ENCODE results near the gene CKMT2. TPM values are rescaled to one million over a fixed set of nuclear protein-coding genes. Genes with fewer than 3 reads are reported as not detected.

Gene CKMT2
- total and polyA plus RNA-seq, 2 donors (not counting 1 experiment from before 2014, with no cell fraction given), result 1.9 to 19.3 TPM

- DNase-seq (ENCODE audit: low read depth in 2 of 2), result no peak
- Histone ChIP-seq H4K20me1 (ENCODE audit: control insufficient read depth, extremely low read depth, insufficient read depth, low read length) (no peaks in the 10 kb centered on the region), H3K27me3 (ENCODE audit: control insufficient read depth, insufficient read depth, low read length) (no peaks in the 10 kb centered on the region), H3K4me3 (replicated peaks in 1 of 4; ENCODE audit: control extremely low read depth in 1 of 4, insufficient read depth in 1 of 4, low read depth in 3 of 4, low read length in 4 of 4) (no peak overlapping the region), H2AFZ (ENCODE audit: low read length) (no peak overlapping the region), H3K27ac (ENCODE audit: insufficient read depth, low read length) (no peak overlapping the region), H3K4me1 (ENCODE audit: control insufficient read depth, extremely low read depth, insufficient read depth, low read length) (no peaks in the 10 kb centered on the region), H3K79me2 (ENCODE audit: control insufficient read depth, insufficient read depth, low read length) (no peaks in the 10 kb centered on the region), H3K4me2 (ENCODE audit: extremely low read depth, insufficient read depth, low read length) (no peak overlapping the region), H3K9ac (ENCODE audit: insufficient read depth, low read length) (no peak overlapping the region), H3K9me3 (ENCODE audit: control insufficient read depth, insufficient read depth, low read depth, low read length) (no peaks in the 10 kb centered on the region), H3K36me3 (ENCODE audit: control insufficient read depth, insufficient read depth, low read length) (no peaks in the 10 kb centered on the region)
- TF ChIP-seq CTCF (conservative IDR thresholded peaks at IDR 0.05 in 1 of 2, IDR thresholded peaks at IDR 0.05 in 1 of 2; ENCODE audit: low read depth in 1 of 2, low read length in 2 of 2), result no peak
- TF ChIP-seq EZH2 (IDR thresholded peaks at IDR 0.05; ENCODE audit: low read length, missing control alignments), result no peak
Observed at GRCh38 chr5:81283976-81284375, 50.9 kb downstream of the CKMT2 start.

GRCh38 chr5:81286059-81286617, 53.0 kb downstream of the CKMT2 start:
- Histone ChIP-seq H3K9me3 (ENCODE audit: control insufficient read depth, insufficient read depth, low read depth, low read length) (no peaks in the 10 kb centered on the region), H3K36me3 (ENCODE audit: control insufficient read depth, insufficient read depth, low read length) (no peaks in the 10 kb centered on the region), H3K27ac (ENCODE audit: insufficient read depth, low read length) (no peak overlapping the region), H3K27me3 (ENCODE audit: control insufficient read depth, insufficient read depth, low read length) (no peaks in the 10 kb centered on the region), H3K79me2 (ENCODE audit: control insufficient read depth, insufficient read depth, low read length) (peaks cover 3% of the 10 kb centered on the region), H3K4me2 (ENCODE audit: extremely low read depth, insufficient read depth, low read length) (no peak overlapping the region), H3K4me1 (ENCODE audit: control insufficient read depth, extremely low read depth, insufficient read depth, low read length) (no peaks in the 10 kb centered on the region), H4K20me1 (ENCODE audit: control insufficient read depth, extremely low read depth, insufficient read depth, low read length) (no peaks in the 10 kb centered on the region), H2AFZ (ENCODE audit: low read length) (no peak overlapping the region), H3K9ac (ENCODE audit: insufficient read depth, low read length) (no peak overlapping the region), H3K4me3 (replicated peaks in 1 of 4; ENCODE audit: control extremely low read depth in 1 of 4, insufficient read depth in 1 of 4, low read depth in 3 of 4, low read length in 4 of 4) (no peak overlapping the region)
- TF ChIP-seq CTCF (conservative IDR thresholded peaks at IDR 0.05 in 1 of 2, IDR thresholded peaks at IDR 0.05 in 1 of 2; ENCODE audit: low read depth in 1 of 2, low read length in 2 of 2) (no peak), EZH2 (IDR thresholded peaks at IDR 0.05; ENCODE audit: low read length, missing control alignments) (no peak)
- DNase-seq (ENCODE audit: low read depth in 2 of 2), result no peak

- Histone ChIP-seq H3K9ac (ENCODE audit: insufficient read depth, low read length) (no peak overlapping the region), H3K4me3 (replicated peaks in 1 of 4; ENCODE audit: control extremely low read depth in 1 of 4, insufficient read depth in 1 of 4, low read depth in 3 of 4, low read length in 4 of 4) (no peak overlapping the region), H3K4me2 (ENCODE audit: extremely low read depth, insufficient read depth, low read length) (no peak overlapping the region), H3K79me2 (ENCODE audit: control insufficient read depth, insufficient read depth, low read length) (peaks cover 11% of the 10 kb centered on the region), H3K27me3 (ENCODE audit: control insufficient read depth, insufficient read depth, low read length) (no peaks in the 10 kb centered on the region), H3K36me3 (ENCODE audit: control insufficient read depth, insufficient read depth, low read length) (no peaks in the 10 kb centered on the region), H2AFZ (ENCODE audit: low read length) (no peak overlapping the region), H3K4me1 (ENCODE audit: control insufficient read depth, extremely low read depth, insufficient read depth, low read length) (no peaks in the 10 kb centered on the region), H3K9me3 (ENCODE audit: control insufficient read depth, insufficient read depth, low read depth, low read length) (no peaks in the 10 kb centered on the region), H3K27ac (ENCODE audit: insufficient read depth, low read length) (no peak overlapping the region), H4K20me1 (ENCODE audit: control insufficient read depth, extremely low read depth, insufficient read depth, low read length) (no peaks in the 10 kb centered on the region)
- TF ChIP-seq CTCF (conservative IDR thresholded peaks at IDR 0.05 in 1 of 2, IDR thresholded peaks at IDR 0.05 in 1 of 2; ENCODE audit: low read depth in 1 of 2, low read length in 2 of 2), result no peak
- TF ChIP-seq EZH2 (IDR thresholded peaks at IDR 0.05; ENCODE audit: low read length, missing control alignments), result no peak
- DNase-seq (ENCODE audit: low read depth in 2 of 2), result no peak
Observed at GRCh38 chr5:81288021-81288433, 54.9 kb downstream of the CKMT2 start.

Measured in fibroblast of lung (primary cell).